Endothelial cell of umbilical vein (primary cell): ENCODE data around the gene NUTF2. TPM values are rescaled to one million over a fixed set of nuclear protein-coding genes. Genes with fewer than 3 reads are reported as not detected.

ENCODE experiments used
- BruUV-seq: library from RNA; stranded (reverse); fragments of 400-500 nt; replicated peaks from 2 replicates; lab custom pipeline; 2021; lab: Mats Ljungman, UMichigan
- CTCF ChIA-PET: fragments of 300-600, 350-600 bp; sonication (Branson Sonifier 250); formaldehyde crosslinking; loops from one replicate; lab custom pipeline; 2021; ENCODE audit warnings: antibody characterized with exemption, inconsistent platforms; lab: Charles Lee
- POLR2A ChIA-PET: fragments of 300-600, 350-600 bp; sonication (Branson Sonifier 250); formaldehyde crosslinking; loops from one replicate; lab custom pipeline; 2021; ENCODE audit warnings: antibody characterized with exemption, inconsistent platforms; lab: Charles Lee
- DNase-seq: peaks from one replicate; pipeline ENCODE4 v3.0.0-alpha.2; 2011; ENCODE audit warnings: low read depth, low spot score
- FAIRE-seq: peaks from 2 replicates; lab custom pipeline; 2011; peaks lifted over from hg19 to GRCh38; lab: Jason Lieb, UNC
- H2AFZ ChIP-seq: 2 replicates; pipeline ENCODE4 v1.6.0; 2012; ENCODE audit warnings: low read depth, low read length, control low read depth, inconsistent platforms
- H3K27ac ChIP-seq: 2 replicates; pipeline ENCODE4 v1.5.1; 2011; ENCODE audit warnings: low read depth, mild to moderate bottlenecking, control low read depth, low read length, moderate library complexity; ENCODE audit not compliant: insufficient read depth
- H3K27me3 ChIP-seq, 2 experiments: 2 replicates each; pipeline versions ENCODE4 v1.6.0 to v1.6.1; 2011; ENCODE audit warnings: low read length in 2 of 2, mixed read lengths in 1 of 2; ENCODE audit not compliant: control insufficient read depth in 2 of 2, insufficient read depth in 2 of 2
- H3K36me3 ChIP-seq, 2 experiments: 2 replicates in 1 of 2; 3 replicates in 1 of 2; pipeline ENCODE4 v1.5.1; 2011; ENCODE audit warnings: low read length in 2 of 2, mild to moderate bottlenecking in 1 of 2, moderate library complexity in 1 of 2; ENCODE audit not compliant: control insufficient read depth in 2 of 2, insufficient read depth in 2 of 2; ENCODE audit errors: extremely low read depth in 1 of 2
- H3K4me1 ChIP-seq: 3 replicates; pipeline ENCODE4 v1.5.1; 2011; ENCODE audit warnings: mild to moderate bottlenecking, low read length; ENCODE audit not compliant: control insufficient read depth, insufficient read depth; ENCODE audit errors: extremely low read depth
- H3K4me2 ChIP-seq: 2 replicates; pipeline ENCODE4 v1.6.1; 2011; ENCODE audit warnings: low read length, control low read depth, mixed read lengths; ENCODE audit not compliant: insufficient read depth
- H3K4me3 ChIP-seq, 3 experiments: fragments of 200-600 bp in 1 of 3; sonication (generic), shearing (Covaris generic) in 1 of 3; replicated peaks in 1 of 3; 2 replicates each; pipeline ENCODE4 v1.5.1; 2011 to 2016; ENCODE audit warnings: control low read depth in 3 of 3, low read length in 3 of 3, mild to moderate bottlenecking in 2 of 3, inconsistent platforms in 1 of 3, low read depth in 1 of 3, moderate library complexity in 1 of 3; ENCODE audit not compliant: insufficient read depth in 1 of 3
- H3K79me2 ChIP-seq: 2 replicates; pipeline ENCODE4 v1.6.0; 2012; ENCODE audit warnings: low read length, inconsistent platforms; ENCODE audit not compliant: control insufficient read depth, insufficient read depth
- H3K9ac ChIP-seq: replicated peaks from 2 replicates; pipeline ENCODE3; 2011; ENCODE audit warnings: low read length, control low read depth; ENCODE audit not compliant: insufficient read depth; ENCODE audit errors: extremely low read depth
- H3K9me1 ChIP-seq: replicated peaks from 3 replicates; pipeline ENCODE4 v1.6.0; 2011; ENCODE audit warnings: mild to moderate bottlenecking, low read length; ENCODE audit not compliant: control insufficient read depth, insufficient read depth; ENCODE audit errors: extremely low read depth
- H3K9me3 ChIP-seq: replicated peaks from 2 replicates; pipeline ENCODE4 v1.5.1; 2012; ENCODE audit warnings: low read length, inconsistent platforms; ENCODE audit not compliant: control insufficient read depth, insufficient read depth
- H4K20me1 ChIP-seq: replicated peaks from 2 replicates; pipeline ENCODE3; 2011; ENCODE audit warnings: mild to moderate bottlenecking, low read length; ENCODE audit not compliant: control insufficient read depth, insufficient read depth; ENCODE audit errors: extremely low read depth
- EZH2 ChIP-seq: IDR thresholded peaks from 2 replicates; pipeline ENCODE4 v1.6.1; 2012; ENCODE audit warnings: borderline replicate concordance, low read depth, mild to moderate bottlenecking, moderate library complexity, low read length, inconsistent platforms; ENCODE audit not compliant: severe bottlenecking
- FOS ChIP-seq: IDR thresholded peaks from 2 replicates; pipeline ENCODE4 v1.6.1; 2011; ENCODE audit warnings: mild to moderate bottlenecking, low read length, moderate library complexity, borderline replicate concordance; ENCODE audit not compliant: insufficient read depth
- GATA2 ChIP-seq: IDR thresholded peaks from 2 replicates; pipeline ENCODE4 v1.7.0; 2011; ENCODE audit warnings: low read depth, mild to moderate bottlenecking, moderate library complexity, mixed read lengths, low read length; ENCODE audit not compliant: insufficient read length, insufficient read depth
- JUN ChIP-seq: IDR thresholded peaks from 2 replicates; pipeline ENCODE4 v1.6.1; 2011; ENCODE audit warnings: borderline replicate concordance, low read depth; ENCODE audit not compliant: insufficient read length, insufficient read depth
- MYC ChIP-seq: IDR thresholded peaks from one replicate; pipeline ENCODE4 v1.6.1; 2011; ENCODE audit warnings: mild to moderate bottlenecking, low read depth, low read length
- POLR2A ChIP-seq: IDR thresholded peaks from 2 replicates; pipeline ENCODE4 v1.6.1; 2012; ENCODE audit warnings: low read depth, mild to moderate bottlenecking, control low read depth, low read length
- POLR2AphosphoS5 ChIP-seq: IDR thresholded peaks from 2 replicates; pipeline ENCODE4 v1.6.1; 2012; ENCODE audit warnings: low read depth, mild to moderate bottlenecking, control low read depth, low read length, moderate library complexity; ENCODE audit not compliant: insufficient read depth
- dilution Hi-C: fragments of 300-500 bp; cut with MboI; formaldehyde crosslinking; loops from one replicate; pipeline ENCODE4 v1.15.0; 2019; ENCODE audit warnings: low sequenced_read_pairs; ENCODE audit not compliant: extremely low pct_ligation_motif_present
- intact Hi-C: fragments of 100-400 bp; cut with micrococcal nuclease; formaldehyde crosslinking; loops from one replicate; pipeline ENCODE4 v1.10.0; 2022
- polyA plus RNA-seq, 4 experiments: library from polyadenylated mRNA; depleted of rRNA in 3 of 4; stranded (reverse) in 3 of 4; unstranded in 1 of 4; fragments of >200 nt; gene quantifications; 2 replicates each; pipeline versions ENCODE4 v1.2.1 to v1.2.3, GENCODE V29; 2011 to 2012; ENCODE audit warnings: missing spikeins in 1 of 4
- total RNA-seq: library from RNA; stranded (reverse); gene quantifications from 2 replicates; pipeline ENCODE4 v1.2.3, GENCODE V29; 2021
- TF ChIP-seq, protein P1 (sequence below): IDR thresholded peaks from 2 replicates; pipeline ENCODE4 v1.6.1; 2011; ENCODE audit not compliant: insufficient read depth, insufficient read length
- TF ChIP-seq, protein P2 (sequence below), 2 donors: IDR thresholded peaks; 1 replicate in 1 of 2; 2 replicates in 1 of 2; pipeline ENCODE4 v1.5.1; 2011; ENCODE audit warnings: low read length in 2 of 2, mild to moderate bottlenecking in 2 of 2, moderate library complexity in 2 of 2, control low read depth in 1 of 2, inconsistent platforms in 1 of 2, low read depth in 1 of 2; ENCODE audit not compliant: insufficient read depth in 1 of 2; ENCODE audit errors: extremely low read depth in 1 of 2

The NUTF2 gene
- total and polyA plus RNA-seq, 2 donors (not counting 3 experiments of a cell fraction or from before 2014, with no cell fraction given) = 208 to 273 TPM

DNA sequence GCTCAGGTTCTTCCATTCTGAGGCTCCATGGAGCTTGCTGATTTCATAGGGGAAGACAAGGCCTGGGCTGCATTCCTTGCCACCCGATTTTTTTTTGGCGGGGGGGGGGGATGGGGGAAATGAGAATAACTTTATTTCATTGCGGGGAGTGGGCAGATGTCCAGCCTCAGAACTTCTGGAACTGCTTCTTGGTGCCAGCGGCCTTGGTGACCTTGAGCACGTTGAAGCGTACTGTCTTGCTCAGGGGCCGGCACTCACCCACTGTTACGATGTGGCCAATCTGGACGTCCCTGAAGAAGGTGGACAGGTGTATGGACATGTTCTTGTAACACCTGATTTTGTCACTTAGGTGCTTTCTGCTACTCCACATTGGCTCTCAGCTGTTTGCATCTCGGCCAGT, 9.1 kb downstream of the NUTF2 start:
- H3K79me2 ChIP-seq = peaks cover 92% of the 10 kb centered on the region
- ChIA-PET CTCF (interaction anchor here (0.6 to 3.3 kb wide), 7 partner anchors 12 to 185 kb away, joined by 3 to 12 read pairs (median 3); no protein-coding TSS in a partner anchor), POLR2A (interaction anchor here (0.5 kb wide), 1 partner anchor 343 kb away, joined by 3 read pairs; no protein-coding TSS in a partner anchor)
- H3K27me3 ChIP-seq = no peaks in the 10 kb centered on the region
- peaks cover 0 to 6% of the 10 kb centered on the region in 2 experiments for H3K36me3 ChIP-seq
- H4K20me1 ChIP-seq = no peaks in the 10 kb centered on the region
- H2AFZ ChIP-seq = no peak overlapping the region
- BruUV-seq = no TSS peak
- no peaks in the 10 kb centered on the region for H3K9me3 ChIP-seq
- TF ChIP-seq POLR2A (no peak), EZH2 (no peak), GATA2 (no peak), MYC (no peak), FOS (no peak), JUN (no peak), POLR2AphosphoS5 (no peak)
- TF ChIP-seq, protein P1, sequence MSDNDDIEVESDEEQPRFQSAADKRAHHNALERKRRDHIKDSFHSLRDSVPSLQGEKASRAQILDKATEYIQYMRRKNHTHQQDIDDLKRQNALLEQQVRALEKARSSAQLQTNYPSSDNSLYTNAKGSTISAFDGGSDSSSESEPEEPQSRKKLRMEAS = no peak
- TF ChIP-seq, protein P2, sequence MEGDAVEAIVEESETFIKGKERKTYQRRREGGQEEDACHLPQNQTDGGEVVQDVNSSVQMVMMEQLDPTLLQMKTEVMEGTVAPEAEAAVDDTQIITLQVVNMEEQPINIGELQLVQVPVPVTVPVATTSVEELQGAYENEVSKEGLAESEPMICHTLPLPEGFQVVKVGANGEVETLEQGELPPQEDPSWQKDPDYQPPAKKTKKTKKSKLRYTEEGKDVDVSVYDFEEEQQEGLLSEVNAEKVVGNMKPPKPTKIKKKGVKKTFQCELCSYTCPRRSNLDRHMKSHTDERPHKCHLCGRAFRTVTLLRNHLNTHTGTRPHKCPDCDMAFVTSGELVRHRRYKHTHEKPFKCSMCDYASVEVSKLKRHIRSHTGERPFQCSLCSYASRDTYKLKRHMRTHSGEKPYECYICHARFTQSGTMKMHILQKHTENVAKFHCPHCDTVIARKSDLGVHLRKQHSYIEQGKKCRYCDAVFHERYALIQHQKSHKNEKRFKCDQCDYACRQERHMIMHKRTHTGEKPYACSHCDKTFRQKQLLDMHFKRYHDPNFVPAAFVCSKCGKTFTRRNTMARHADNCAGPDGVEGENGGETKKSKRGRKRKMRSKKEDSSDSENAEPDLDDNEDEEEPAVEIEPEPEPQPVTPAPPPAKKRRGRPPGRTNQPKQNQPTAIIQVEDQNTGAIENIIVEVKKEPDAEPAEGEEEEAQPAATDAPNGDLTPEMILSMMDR (IDR thresholded peaks at IDR 0.05; ENCODE audit: extremely low read depth in 1 of 2, insufficient read depth in 1 of 2, low read depth in 1 of 2, low read length in 2 of 2) = no peak
- intact Hi-C loops (no loop called here), dilution Hi-C loops (no loop called here)
- no peaks in the 10 kb centered on the region for H3K9me1 ChIP-seq
- H3K27ac ChIP-seq = no peak overlapping the region
- peaks cover 9% of the 10 kb centered on the region for H3K4me1 ChIP-seq
- no peak for DNase-seq
- no peak overlapping the region for H3K4me3 ChIP-seq
- H3K9ac ChIP-seq = no peak overlapping the region
- FAIRE-seq = no peak
- no peak overlapping the region for H3K4me2 ChIP-seq
